ENCODE data around the gene TMEM229B. TPM values are rescaled to one million over a fixed set of nuclear protein-coding genes. Genes with fewer than 3 reads are reported as not detected.

TMEM229B gene
- total RNA-seq, 1 donor from 2014 or later, result 1.4 TPM

- Histone ChIP-seq H3K36me3 (no peaks in the 10 kb centered on the region), H3K4me3 (no peak overlapping the region), H3K4me1 (no peaks in the 10 kb centered on the region), H3K27me3 (ENCODE audit: low read depth) (no peaks in the 10 kb centered on the region), H3K9me3 (replicated peaks) (no peaks in the 10 kb centered on the region), H3K27ac (replicated peaks) (no peak overlapping the region)
- no peak for DNase-seq
- no peak for TF ChIP-seq CTCF (IDR thresholded peaks at IDR 0.05; ENCODE audit: borderline replicate concordance)
- intact Hi-C loops (cut with micrococcal nuclease), result no loop called here
These were observed 12.5 kb upstream of the TMEM229B start for GRCh38 chr14:67500981-67501380.

GRCh38 chr14:67497716-67498115 is 9.2 kb upstream of the TMEM229B start:
- Histone ChIP-seq H3K27me3 (ENCODE audit: low read depth) (no peaks in the 10 kb centered on the region), H3K4me3 (no peak overlapping the region), H3K27ac (replicated peaks) (no peak overlapping the region), H3K36me3 (no peaks in the 10 kb centered on the region), H3K9me3 (replicated peaks) (peaks cover 16% of the 10 kb centered on the region), H3K4me1 (no peaks in the 10 kb centered on the region)
- intact Hi-C loops (cut with micrococcal nuclease), result no loop called here
- TF ChIP-seq CTCF (IDR thresholded peaks at IDR 0.05; ENCODE audit: borderline replicate concordance), result no peak
- no peak for DNase-seq

GRCh38 chr14:67497216-67497615 is 8.7 kb upstream of the TMEM229B start:
- TF ChIP-seq CTCF (IDR thresholded peaks at IDR 0.05; ENCODE audit: borderline replicate concordance), result no peak
- intact Hi-C loops (cut with micrococcal nuclease), result no loop called here

GRCh38 chr14:67495827-67496226 is 7.3 kb upstream of the TMEM229B start:
- H3K27me3 ChIP-seq (ENCODE audit: low read depth), result no peaks in the 10 kb centered on the region
- no peak overlapping the region for H3K27ac ChIP-seq (replicated peaks)
- H3K4me1 ChIP-seq, result no peaks in the 10 kb centered on the region
- H3K4me3 ChIP-seq, result no peak overlapping the region
- DNase-seq, result no peak
- intact Hi-C loops (cut with micrococcal nuclease), result no loop called here
- H3K36me3 ChIP-seq, result no peaks in the 10 kb centered on the region
- peaks cover 16% of the 10 kb centered on the region for H3K9me3 ChIP-seq (replicated peaks)
- TF ChIP-seq CTCF (IDR thresholded peaks at IDR 0.05; ENCODE audit: borderline replicate concordance), result no peak

More at GRCh38 chr14:67497216-67497615, 8.7 kb upstream of the TMEM229B start:
- H3K27me3 ChIP-seq (ENCODE audit: low read depth), result no peaks in the 10 kb centered on the region
- H3K4me1 ChIP-seq, result no peaks in the 10 kb centered on the region
- no peaks in the 10 kb centered on the region for H3K36me3 ChIP-seq
- DNase-seq, result no peak
- H3K9me3 ChIP-seq (replicated peaks), result peaks cover 16% of the 10 kb centered on the region
- no peak overlapping the region for H3K27ac ChIP-seq (replicated peaks)
- H3K4me3 ChIP-seq, result no peak overlapping the region

GRCh38 chr14:67493092-67493717 is 4.7 kb upstream of the TMEM229B start:
- H3K4me1 ChIP-seq, result peaks cover 3% of the 10 kb centered on the region
- no peak for TF ChIP-seq CTCF (IDR thresholded peaks at IDR 0.05; ENCODE audit: borderline replicate concordance)
- no peaks in the 10 kb centered on the region for H3K36me3 ChIP-seq
- intact Hi-C loops (cut with micrococcal nuclease), result no loop called here
- no peak overlapping the region for H3K27ac ChIP-seq (replicated peaks)
- no peaks in the 10 kb centered on the region for H3K27me3 ChIP-seq (ENCODE audit: low read depth)
- peaks cover 16% of the 10 kb centered on the region for H3K9me3 ChIP-seq (replicated peaks)
- no peak overlapping the region for H3K4me3 ChIP-seq
- no peak for DNase-seq

Measured in left ventricle myocardium inferior (tissue), 1 donor.